Colonic mucosa (tissue), 4 donors: ENCODE measurements around the gene CDSN. TPM values are rescaled to one million over a fixed set of nuclear protein-coding genes. Genes with fewer than 3 reads are reported as not detected.
A peak's percentile ranks its signal among the peaks of the same experiment; 100 is the strongest.

ENCODE experiments used
- DNase-seq: peaks from one replicate; pipeline ENCODE4 v3.0.0-alpha.2; 2020
- H3K27ac ChIP-seq: fragments of 200-600 bp; one replicate; pipeline ENCODE4 v1.8.0; 2021
- H3K27me3 ChIP-seq: fragments of 200-600 bp; one replicate; pipeline ENCODE4 v1.8.0; 2021
- H3K36me3 ChIP-seq: fragments of 200-600 bp; one replicate; pipeline ENCODE4 v1.8.0; 2021
- H3K4me1 ChIP-seq: fragments of 200-600 bp; one replicate; pipeline ENCODE4 v1.8.0; 2021; ENCODE audit warnings: mild to moderate bottlenecking
- H3K4me3 ChIP-seq: fragments of 200-600 bp; one replicate; pipeline ENCODE4 v1.8.0; 2021
- H3K9ac ChIP-seq, 2 donors: one replicate each; pipeline ENCODE4 v1.7.0; 2013; ENCODE audit warnings: control low read depth in 2 of 2, low read depth in 2 of 2, low read length in 2 of 2
- H3K9me3 ChIP-seq: fragments of 200-600 bp; one replicate; pipeline ENCODE4 v1.8.0; 2021
- intact Hi-C: fragments of 100-400 bp; cut with DNase I; formaldehyde crosslinking; loops from one replicate; pipeline ENCODE4 v1.14.1; 2022
- total RNA-seq, 2 donors: library from RNA; stranded (reverse); fragmentation: NEBNext Ultra II Directional in 1 of 2; extraction: Animal tissue kit (Norgen Biotek cat#: 25700) in 1 of 2; gene quantifications; one replicate each; pipeline ENCODE4 v1.2.1, GENCODE V29; 2021
- TF ChIP-seq, protein P1 (sequence below): fragments of 200-600 bp; IDR thresholded peaks from one replicate; pipeline ENCODE4 v1.8.0; 2022; ENCODE audit warnings: antibody characterized with exemption, mild to moderate bottlenecking
- donor health status: healthy.
- donor health status: DM: no; HTN: no; CAD: no.
- donor health status: DM: no; HTN: no; CAD: no.

The CDSN gene
- total RNA-seq, 2 donors from 2014 or later = not detected

GRCh38 chr6:31132806-31133205, 12.6 kb upstream of the CDSN start:
- Histone ChIP-seq H3K27ac (no peak overlapping the region), H3K4me3 (no peak overlapping the region), H3K36me3 (no peaks in the 10 kb centered on the region), H3K4me1 (no peaks in the 10 kb centered on the region), H3K9me3 (no peaks in the 10 kb centered on the region), H3K27me3 (no peaks in the 10 kb centered on the region), H3K9ac (no peak overlapping the region)
- TF ChIP-seq, protein P1, sequence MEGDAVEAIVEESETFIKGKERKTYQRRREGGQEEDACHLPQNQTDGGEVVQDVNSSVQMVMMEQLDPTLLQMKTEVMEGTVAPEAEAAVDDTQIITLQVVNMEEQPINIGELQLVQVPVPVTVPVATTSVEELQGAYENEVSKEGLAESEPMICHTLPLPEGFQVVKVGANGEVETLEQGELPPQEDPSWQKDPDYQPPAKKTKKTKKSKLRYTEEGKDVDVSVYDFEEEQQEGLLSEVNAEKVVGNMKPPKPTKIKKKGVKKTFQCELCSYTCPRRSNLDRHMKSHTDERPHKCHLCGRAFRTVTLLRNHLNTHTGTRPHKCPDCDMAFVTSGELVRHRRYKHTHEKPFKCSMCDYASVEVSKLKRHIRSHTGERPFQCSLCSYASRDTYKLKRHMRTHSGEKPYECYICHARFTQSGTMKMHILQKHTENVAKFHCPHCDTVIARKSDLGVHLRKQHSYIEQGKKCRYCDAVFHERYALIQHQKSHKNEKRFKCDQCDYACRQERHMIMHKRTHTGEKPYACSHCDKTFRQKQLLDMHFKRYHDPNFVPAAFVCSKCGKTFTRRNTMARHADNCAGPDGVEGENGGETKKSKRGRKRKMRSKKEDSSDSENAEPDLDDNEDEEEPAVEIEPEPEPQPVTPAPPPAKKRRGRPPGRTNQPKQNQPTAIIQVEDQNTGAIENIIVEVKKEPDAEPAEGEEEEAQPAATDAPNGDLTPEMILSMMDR = no peak
- intact Hi-C loops = no loop called here
- DNase-seq = no peak

- Histone ChIP-seq H3K9me3 (no peaks in the 10 kb centered on the region), H3K4me3 (no peak overlapping the region), H3K36me3 (no peaks in the 10 kb centered on the region), H3K27me3 (no peaks in the 10 kb centered on the region), H3K9ac (no peak overlapping the region), H3K4me1 (no peaks in the 10 kb centered on the region), H3K27ac (no peak overlapping the region)
- intact Hi-C loops = no loop called here
- DNase-seq = no peak
- TF ChIP-seq, protein P1 = no peak
These were observed 11.3 kb upstream of the CDSN start for GRCh38 chr6:31131595-31131994.

- Histone ChIP-seq H3K27ac (no peak overlapping the region), H3K36me3 (no peaks in the 10 kb centered on the region), H3K4me3 (no peak overlapping the region), H3K9ac (no peak overlapping the region), H3K27me3 (no peaks in the 10 kb centered on the region), H3K9me3 (no peaks in the 10 kb centered on the region), H3K4me1 (no peaks in the 10 kb centered on the region)
- DNase-seq = no peak
- TF ChIP-seq, protein P1 = no peak
- intact Hi-C loops = no loop called here
These were observed 10.5 kb upstream of the CDSN start for GRCh38 chr6:31130751-31131150.

DNA sequence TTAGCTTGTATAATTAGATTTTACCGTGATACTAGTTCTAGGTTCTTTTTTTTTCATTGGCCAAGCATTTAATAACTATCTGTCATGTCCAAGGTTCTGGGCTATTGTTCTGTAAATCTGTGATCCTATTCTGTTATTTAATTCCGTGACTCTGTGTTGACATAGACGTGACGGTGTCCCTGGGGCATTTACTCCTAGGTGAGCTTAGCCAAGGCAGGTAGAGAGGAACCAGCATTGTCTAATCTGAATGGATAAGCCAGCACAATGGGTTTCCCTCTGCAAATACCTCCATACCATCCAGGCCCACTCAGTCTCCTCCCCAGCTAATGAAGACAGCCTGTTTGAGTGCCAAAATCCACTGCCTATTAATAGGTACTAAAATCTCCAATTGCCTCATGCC, 8.9 kb upstream of the CDSN start:
- intact Hi-C loops = no loop called here
- no peak for DNase-seq
- Histone ChIP-seq H3K36me3 (no peaks in the 10 kb centered on the region), H3K9ac (no peak overlapping the region), H3K27ac (no peak overlapping the region), H3K4me3 (no peak overlapping the region), H3K9me3 (no peaks in the 10 kb centered on the region), H3K27me3 (no peaks in the 10 kb centered on the region), H3K4me1 (no peaks in the 10 kb centered on the region)
- TF ChIP-seq, protein P1 = no peak

DNA sequence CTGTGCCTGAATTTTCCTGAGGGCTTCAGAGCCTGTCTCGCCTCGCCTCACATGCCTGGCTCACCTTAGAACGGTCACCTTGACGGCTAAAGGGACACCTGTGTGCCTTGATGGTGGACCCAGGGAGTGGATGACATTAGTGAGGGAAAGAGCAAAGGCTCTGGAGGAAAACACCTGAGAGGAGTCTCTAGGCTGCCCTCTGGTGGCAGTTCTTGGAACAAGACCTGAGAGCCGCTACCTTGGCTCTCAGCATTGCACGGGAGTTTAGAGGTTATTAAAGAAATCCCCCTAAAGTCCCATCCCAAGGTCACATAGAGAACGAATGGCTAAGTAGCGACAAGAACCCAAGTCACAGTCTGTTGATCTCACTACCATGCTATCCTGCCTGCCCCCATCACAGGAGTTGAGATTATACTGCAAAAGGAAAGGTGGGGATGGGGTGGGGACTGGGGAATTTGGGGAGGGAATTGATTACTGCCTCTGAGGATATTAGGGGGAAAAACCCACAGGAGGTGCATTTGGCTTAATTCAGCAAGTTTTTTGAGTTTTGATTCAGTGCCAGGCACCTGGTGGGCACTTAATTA, 7.9 kb upstream of the CDSN start:
- Histone ChIP-seq H3K36me3 (no peaks in the 10 kb centered on the region), H3K27ac (no peak overlapping the region), H3K4me1 (no peaks in the 10 kb centered on the region), H3K27me3 (no peaks in the 10 kb centered on the region), H3K9me3 (no peaks in the 10 kb centered on the region), H3K9ac (no peak overlapping the region), H3K4me3 (no peak overlapping the region)
- intact Hi-C loops = no loop called here
- peak; percentile 82 for DNase-seq
- TF ChIP-seq, protein P1 = peak; percentile 82
